Ascending aorta (tissue), 2 donors: Measurements from ENCODE around the gene TES. TPM values are rescaled to one million over a fixed set of nuclear protein-coding genes. Genes with fewer than 3 reads are reported as not detected.
"Not testable (repeated sequence)": the region's sequence is repeated elsewhere in the genome, so short reads cannot be mapped to it uniquely, and the experiment has no call there.

Experiments
- DNase-seq, 2 donors: peaks; one replicate each; pipeline ENCODE4 v3.0.0-alpha.2; 2019; ENCODE audit warnings: low spot score in 2 of 2
- H3K27ac ChIP-seq, 2 donors: fragments of 200-600 bp; sonication (generic); one replicate each; pipeline ENCODE4 v1.5.1; 2016 to 2017; ENCODE audit warnings: mild to moderate bottlenecking in 1 of 2
- H3K27me3 ChIP-seq: fragments of 200-600 bp; sonication (generic); one replicate; pipeline ENCODE4 v1.5.1; 2017
- H3K36me3 ChIP-seq, 2 donors: fragments of 200-600 bp; sonication (generic); one replicate each; pipeline ENCODE4 v1.5.1; 2016
- H3K4me1 ChIP-seq, 2 donors: fragments of 200-600 bp; sonication (generic); one replicate each; pipeline ENCODE4 v1.5.1; 2016 to 2017; ENCODE audit warnings: mild to moderate bottlenecking in 1 of 2
- H3K4me3 ChIP-seq, 2 donors: fragments of 200-600 bp; sonication (generic); one replicate each; pipeline ENCODE4 v1.5.1; 2016 to 2017; ENCODE audit warnings: mild to moderate bottlenecking in 1 of 2
- H3K9me3 ChIP-seq, 2 donors: fragments of 200-600 bp; sonication (generic); one replicate each; pipeline ENCODE4 v1.5.1; 2016
- CTCF ChIP-seq, 3 experiments: fragments of 200-600 bp in 2 of 3; fragments of 450-650 bp in 1 of 3; sonication (generic) in 2 of 3; IDR thresholded peaks; one replicate each; pipeline ENCODE4 v1.5.1; 2016 to 2019; ENCODE audit warnings: antibody characterized with exemption in 3 of 3, mild to moderate bottlenecking in 1 of 3, moderate library complexity in 1 of 3
- intact Hi-C: fragments of 100-400 bp; cut with DNase I; formaldehyde crosslinking; loops from one replicate; pipeline ENCODE4 v1.15.1; 2023
- total RNA-seq: library from RNA; depleted of rRNA; stranded (reverse); fragments of >200 nt; gene quantifications from one replicate; pipeline ENCODE4 v1.1.0, GENCODE V29; 2016

TES gene
- total RNA-seq, 1 donor from 2014 or later: 108 TPM

GRCh38 chr7:116293139-116293538 is 82.8 kb downstream of the TES start:
- Histone ChIP-seq H3K27ac (no peak overlapping the region), H3K27me3 (no peaks in the 10 kb centered on the region), H3K4me3 (no peak overlapping the region), H3K36me3 (no peaks in the 10 kb centered on the region), H3K9me3 (no peaks in the 10 kb centered on the region), H3K4me1 (no peaks in the 10 kb centered on the region)
- intact Hi-C loops: no loop called here
- TF ChIP-seq CTCF (IDR thresholded peaks at IDR 0.05): no peak
- DNase-seq: no peak

GRCh38 chr7:116293633-116294032 is 83.3 kb downstream of the TES start:
- Histone ChIP-seq H3K36me3 (no peaks in the 10 kb centered on the region), H3K4me3 (no peak overlapping the region), H3K27ac (no peak overlapping the region), H3K4me1 (no peaks in the 10 kb centered on the region), H3K9me3 (no peaks in the 10 kb centered on the region), H3K27me3 (no peaks in the 10 kb centered on the region)
- intact Hi-C loops: no loop called here
- no peak for DNase-seq
- TF ChIP-seq CTCF (IDR thresholded peaks at IDR 0.05): no peak

GRCh38 chr7:116295903-116296302 is 85.6 kb downstream of the TES start:
- H3K36me3 ChIP-seq, DNase-seq, H3K27me3 ChIP-seq, H3K27ac ChIP-seq, H3K4me1 ChIP-seq, H3K9me3 ChIP-seq, H3K4me3 ChIP-seq, intact Hi-C loops: not testable (repeated sequence)

- no peaks in the 10 kb centered on the region for H3K36me3 ChIP-seq
- H3K4me1 ChIP-seq: no peaks in the 10 kb centered on the region
- no peak for DNase-seq
- TF ChIP-seq CTCF (IDR thresholded peaks at IDR 0.05): no peak
- no peaks in the 10 kb centered on the region for H3K27me3 ChIP-seq
- H3K4me3 ChIP-seq: no peak overlapping the region
- no peak overlapping the region for H3K27ac ChIP-seq
- intact Hi-C loops: no loop called here
- no peaks in the 10 kb centered on the region for H3K9me3 ChIP-seq
Measured at GRCh38 chr7:116298055-116298454, 87.7 kb downstream of the TES start.

GRCh38 chr7:116298576-116298975 is 88.2 kb downstream of the TES start:
- intact Hi-C loops: no loop called here
- DNase-seq: no peak
- Histone ChIP-seq H3K9me3 (no peaks in the 10 kb centered on the region), H3K4me1 (no peaks in the 10 kb centered on the region), H3K36me3 (no peaks in the 10 kb centered on the region), H3K27me3 (no peaks in the 10 kb centered on the region), H3K27ac (no peak overlapping the region), H3K4me3 (no peak overlapping the region)
- no peak for TF ChIP-seq CTCF (IDR thresholded peaks at IDR 0.05)

GRCh38 chr7:116305485-116306408 is 95.4 kb downstream of the TES start:
- no peaks in the 10 kb centered on the region for H3K27me3 ChIP-seq
- H3K4me3 ChIP-seq: no peak overlapping the region
- no peak for TF ChIP-seq CTCF (IDR thresholded peaks at IDR 0.05)
- no peaks in the 10 kb centered on the region for H3K4me1 ChIP-seq
- H3K36me3 ChIP-seq: no peaks in the 10 kb centered on the region
- no peak overlapping the region for H3K27ac ChIP-seq
- intact Hi-C loops: no loop called here
- no peak for DNase-seq
- no peaks in the 10 kb centered on the region for H3K9me3 ChIP-seq
